Keratinocyte (primary cell): ENCODE results near the gene RAB11FIP5. TPM values are rescaled to one million over a fixed set of nuclear protein-coding genes. Genes with fewer than 3 reads are reported as not detected.

Experiments used
- DNase-seq: peaks from one replicate; pipeline ENCODE4 v3.0.0-alpha.2; 2011; ENCODE audit warnings: low read depth, missing footprints, low spot score
- FAIRE-seq: peaks from 2 replicates; lab custom pipeline; 2011; peaks lifted over from hg19 to GRCh38; lab: Jason Lieb, UNC
- H2AFZ ChIP-seq: 2 replicates; pipeline ENCODE4 v1.6.0; 2012; ENCODE audit warnings: low read length, control low read depth, inconsistent platforms; ENCODE audit not compliant: control insufficient read depth
- H3K27ac ChIP-seq: 2 replicates; pipeline ENCODE4 v1.5.1; 2011; ENCODE audit warnings: low read length; ENCODE audit not compliant: control insufficient read depth, insufficient read depth
- H3K27me3 ChIP-seq: 3 replicates; pipeline ENCODE4 v1.6.0; 2011; ENCODE audit warnings: low read length; ENCODE audit not compliant: control insufficient read depth, insufficient read depth; ENCODE audit errors: extremely low read depth
- H3K36me3 ChIP-seq, 2 experiments: 2 replicates in 1 of 2; 3 replicates in 1 of 2; pipeline ENCODE4 v1.5.1; 2011; ENCODE audit warnings: low read length in 2 of 2, mild to moderate bottlenecking in 1 of 2; ENCODE audit not compliant: control insufficient read depth in 2 of 2, insufficient read depth in 2 of 2; ENCODE audit errors: extremely low read depth in 1 of 2
- H3K4me1 ChIP-seq: 3 replicates; pipeline ENCODE4 v1.5.1; 2011; ENCODE audit warnings: low read length; ENCODE audit not compliant: control insufficient read depth, insufficient read depth; ENCODE audit errors: extremely low read depth
- H3K4me2 ChIP-seq: 3 replicates; pipeline ENCODE4 v1.6.0; 2011; ENCODE audit warnings: low read depth, low read length; ENCODE audit not compliant: control insufficient read depth, insufficient read depth; ENCODE audit errors: extremely low read depth
- H3K4me3 ChIP-seq, 3 experiments: fragments of 200-600 bp in 1 of 3; sonication (generic) in 1 of 3; 2 replicates in 2 of 3; 3 replicates in 1 of 3; pipeline ENCODE4 v1.5.1; 2011 to 2016; ENCODE audit warnings: low read length in 3 of 3, mild to moderate bottlenecking in 3 of 3, control low read depth in 2 of 3, inconsistent platforms in 1 of 3, low read depth in 1 of 3, mixed read lengths in 1 of 3, mixed run types in 1 of 3, moderate library complexity in 1 of 3; ENCODE audit not compliant: control insufficient read depth in 2 of 3, insufficient read depth in 2 of 3; ENCODE audit errors: extremely low read depth in 1 of 3
- H3K79me2 ChIP-seq: 2 replicates; pipeline ENCODE4 v1.6.0; 2012; ENCODE audit warnings: low read length; ENCODE audit not compliant: control insufficient read depth, insufficient read depth
- H3K9ac ChIP-seq: 3 replicates; pipeline ENCODE4 v1.6.0; 2011; ENCODE audit warnings: low read length; ENCODE audit not compliant: control insufficient read depth, insufficient read depth; ENCODE audit errors: extremely low read depth
- H3K9me1 ChIP-seq: 3 replicates; pipeline ENCODE4 v1.6.0; 2011; ENCODE audit warnings: low read length; ENCODE audit not compliant: control insufficient read depth, insufficient read depth; ENCODE audit errors: extremely low read depth
- H3K9me3 ChIP-seq: 2 replicates; pipeline ENCODE4 v1.5.1; 2012; ENCODE audit warnings: low read depth, low read length; ENCODE audit not compliant: control insufficient read depth
- H4K20me1 ChIP-seq: 3 replicates; pipeline ENCODE4 v1.6.0; 2011; ENCODE audit warnings: low read length; ENCODE audit not compliant: control insufficient read depth, insufficient read depth; ENCODE audit errors: extremely low read depth
- CTCF ChIP-seq, 3 experiments: IDR thresholded peaks in 1 of 3; conservative IDR thresholded peaks in 1 of 3; optimal IDR thresholded peaks in 1 of 3; 2 replicates in 2 of 3; 3 replicates in 1 of 3; pipeline versions ENCODE3 to v1.5.1; 2011; ENCODE audit warnings: low read length in 3 of 3, mild to moderate bottlenecking in 3 of 3, moderate library complexity in 2 of 3, control low read depth in 1 of 3, inconsistent platforms in 1 of 3; ENCODE audit not compliant: insufficient read depth in 2 of 3; ENCODE audit errors: extremely low read depth in 1 of 3
- EZH2 ChIP-seq: IDR thresholded peaks from one replicate; pipeline ENCODE4 v1.6.1; 2012; ENCODE audit warnings: inconsistent platforms, mild to moderate bottlenecking, low read length, moderate library complexity
- dilution Hi-C: fragments of 300-500 bp; cut with MboI; formaldehyde crosslinking; loops from one replicate; pipeline ENCODE4 v1.7.0; 2020; ENCODE audit warnings: low sequenced_read_pairs; ENCODE audit not compliant: extremely low pct_ligation_motif_present
- polyA plus RNA-seq, 5 experiments: library from polyadenylated mRNA; depleted of rRNA in 3 of 5; stranded (reverse) in 3 of 5; stranded (forward) in 1 of 5; unstranded in 1 of 5; fragments of >200 nt; gene quantifications; 1 replicate in 1 of 5; 2 replicates in 3 of 5; 3 replicates in 1 of 5; pipeline versions ENCODE4 v1.2.1 to v1.2.3, GENCODE V29; 2011 to 2012; ENCODE audit warnings: missing spikeins in 2 of 5, low read depth in 1 of 5, low replicate concordance in 1 of 5

RAB11FIP5 gene
- polyA plus RNA-seq, 1 donor (not counting 4 experiments of a cell fraction or from before 2014, with no cell fraction given): 40.1 TPM

GRCh38 chr2:73031095-73031678, 81.6 kb downstream of the RAB11FIP5 start:
- Histone ChIP-seq H3K79me2 (no peaks in the 10 kb centered on the region), H3K4me3 (no peak overlapping the region), H4K20me1 (no peaks in the 10 kb centered on the region), H2AFZ (no peak overlapping the region), H3K9me1 (peaks cover 3% of the 10 kb centered on the region), H3K4me2 (no peak overlapping the region), H3K9ac (no peak overlapping the region), H3K27me3 (no peaks in the 10 kb centered on the region), H3K4me1 (no peaks in the 10 kb centered on the region), H3K27ac (no peak overlapping the region), H3K9me3 (no peaks in the 10 kb centered on the region), H3K36me3 (no peaks in the 10 kb centered on the region)
- FAIRE-seq (no peak), DNase-seq (no peak)
- no peak for TF ChIP-seq CTCF (optimal IDR thresholded peaks at IDR 0.05 in 1 of 3, IDR thresholded peaks at IDR 0.05 in 1 of 3, conservative IDR thresholded peaks at IDR 0.05 in 1 of 3; ENCODE audit: extremely low read depth in 1 of 3, insufficient read depth in 2 of 3, low read length in 3 of 3)
- TF ChIP-seq EZH2: no peak
- dilution Hi-C loops: no loop called here

- Histone ChIP-seq H4K20me1 (no peaks in the 10 kb centered on the region), H3K4me1 (no peaks in the 10 kb centered on the region), H3K27ac (no peak overlapping the region), H3K9ac (no peak overlapping the region), H3K9me3 (no peaks in the 10 kb centered on the region), H3K4me2 (no peak overlapping the region), H3K4me3 (no peak overlapping the region), H3K27me3 (no peaks in the 10 kb centered on the region), H3K79me2 (no peaks in the 10 kb centered on the region), H3K9me1 (no peaks in the 10 kb centered on the region), H2AFZ (no peak overlapping the region), H3K36me3 (no peaks in the 10 kb centered on the region)
- dilution Hi-C loops: no loop called here
- TF ChIP-seq EZH2: no peak
- no peak for TF ChIP-seq CTCF (optimal IDR thresholded peaks at IDR 0.05 in 1 of 3, IDR thresholded peaks at IDR 0.05 in 1 of 3, conservative IDR thresholded peaks at IDR 0.05 in 1 of 3; ENCODE audit: extremely low read depth in 1 of 3, insufficient read depth in 2 of 3, low read length in 3 of 3)
- FAIRE-seq (no peak), DNase-seq (no peak)
Observed at GRCh38 chr2:73028841-73029240, 83.9 kb downstream of the RAB11FIP5 start.
